Neutrophil (primary cell): ENCODE results near the gene VIPAS39.
"Not testable (repeated sequence)": the region's sequence is repeated elsewhere in the genome, so short reads cannot be mapped to it uniquely, and the experiment has no call there.

Experiments
- H3K27ac ChIP-seq: fragments of 200-600 bp; sonication (generic); 2 replicates; pipeline ENCODE4 v1.5.1; 2016; ENCODE audit warnings: mild to moderate bottlenecking, moderate library complexity
- H3K27me3 ChIP-seq: fragments of 200-600 bp; sonication (generic); 2 replicates; pipeline ENCODE4 v1.6.0; 2016; ENCODE audit warnings: mild to moderate bottlenecking
- H3K36me3 ChIP-seq: fragments of 200-600 bp; sonication (generic); 2 replicates; pipeline ENCODE4 v1.5.1; 2017
- H3K4me1 ChIP-seq, 2 experiments: fragments of 200-600 bp in 1 of 2; sonication (generic) in 1 of 2; 1 replicate in 1 of 2; 2 replicates in 1 of 2; pipeline versions ENCODE4 v1.5.1 to v1.6.1; 2013 to 2016; ENCODE audit warnings: low read depth in 1 of 2, low read length in 1 of 2, mild to moderate bottlenecking in 1 of 2, moderate library complexity in 1 of 2; ENCODE audit not compliant: control insufficient read depth in 1 of 2, insufficient read depth in 1 of 2
- H3K4me3 ChIP-seq, 2 experiments: fragments of 200-600 bp in 1 of 2; sonication (generic) in 1 of 2; 1 replicate in 1 of 2; 2 replicates in 1 of 2; pipeline ENCODE4 v1.5.1; 2013 to 2016; ENCODE audit warnings: low read depth in 1 of 2, low read length in 1 of 2, mild to moderate bottlenecking in 1 of 2, moderate library complexity in 1 of 2
- H3K9me3 ChIP-seq: fragments of 200-600 bp; sonication (generic); 2 replicates; pipeline ENCODE4 v1.5.1; 2016
- CTCF ChIP-seq: fragments of 200-600 bp; sonication (generic); IDR thresholded peaks from 2 replicates; pipeline ENCODE4 v1.5.1; 2016; ENCODE audit warnings: antibody characterized with exemption

VIPAS39 gene

GRCh38 chr14:77436042-77436441 lies 21.4 kb downstream of the VIPAS39 start:
- no peak overlapping the region for H3K27ac ChIP-seq
- TF ChIP-seq CTCF, result no peak
- H3K27me3 ChIP-seq, result no peaks in the 10 kb centered on the region
- no peak overlapping the region for H3K4me3 ChIP-seq
- no peaks in the 10 kb centered on the region for H3K4me1 ChIP-seq
- no peaks in the 10 kb centered on the region for H3K9me3 ChIP-seq
- peaks cover 92% of the 10 kb centered on the region for H3K36me3 ChIP-seq

- peaks cover 89% of the 10 kb centered on the region for H3K36me3 ChIP-seq
- TF ChIP-seq CTCF, result no peak
Measured at GRCh38 chr14:77426396-77426795, 31.0 kb downstream of the VIPAS39 start.

GRCh38 chr14:77424862-77425261 lies 32.5 kb downstream of the VIPAS39 start:
- no peak for TF ChIP-seq CTCF
- Histone ChIP-seq H3K36me3 (peaks cover 85% of the 10 kb centered on the region), H3K27ac (no peak overlapping the region), H3K4me1 (no peaks in the 10 kb centered on the region), H3K4me3 (no peak overlapping the region), H3K27me3 (no peaks in the 10 kb centered on the region), H3K9me3 (no peaks in the 10 kb centered on the region)

More at GRCh38 chr14:77426396-77426795, 31.0 kb downstream of the VIPAS39 start:
- H3K4me3 ChIP-seq, result no peak overlapping the region
- H3K27me3 ChIP-seq, result no peaks in the 10 kb centered on the region
- H3K4me1 ChIP-seq, result no peaks in the 10 kb centered on the region
- H3K9me3 ChIP-seq, result no peaks in the 10 kb centered on the region
- no peak overlapping the region for H3K27ac ChIP-seq

- Histone ChIP-seq H3K4me1 (no peaks in the 10 kb centered on the region), H3K36me3 (peaks cover 71% of the 10 kb centered on the region), H3K27ac (no peak within 1 kb of the TSS), H3K9me3 (no peaks in the 10 kb centered on the region), H3K27me3 (no peaks in the 10 kb centered on the region), H3K4me3 (no peak within 1 kb of the TSS)
- TF ChIP-seq CTCF, result no peak
Measured at GRCh38 chr14:77423423-77423822, 34.0 kb downstream of the VIPAS39 start, which contains the start of gene NOXRED1. NOXRED1 (minus strand) TSS chr14:77423523; CDS start chr14:77422889, 634 bp downstream.

- Histone ChIP-seq H3K27ac (no peak overlapping the region), H3K36me3 (peaks cover 49% of the 10 kb centered on the region), H3K4me3 (no peak overlapping the region), H3K9me3 (no peaks in the 10 kb centered on the region), H3K4me1 (no peaks in the 10 kb centered on the region), H3K27me3 (no peaks in the 10 kb centered on the region)
- TF ChIP-seq CTCF, result no peak
Measured at GRCh38 chr14:77421201-77421600, 36.2 kb downstream of the VIPAS39 start.

- H3K4me1 ChIP-seq, result no peaks in the 10 kb centered on the region
- no peak overlapping the region for H3K27ac ChIP-seq
- H3K27me3 ChIP-seq, result no peaks in the 10 kb centered on the region
- TF ChIP-seq CTCF, result no peak
- peaks cover 6% of the 10 kb centered on the region for H3K36me3 ChIP-seq
- no peak overlapping the region for H3K4me3 ChIP-seq
- H3K9me3 ChIP-seq, result no peaks in the 10 kb centered on the region
Measured at GRCh38 chr14:77416836-77417235, 40.6 kb downstream of the VIPAS39 start.

- not testable (repeated sequence) for H3K36me3 ChIP-seq, H3K27ac ChIP-seq, H3K27me3 ChIP-seq, H3K4me3 ChIP-seq, H3K4me1 ChIP-seq, H3K9me3 ChIP-seq
Measured at GRCh38 chr14:77416098-77416497, 41.3 kb downstream of the VIPAS39 start.

- H3K4me3 ChIP-seq, H3K9me3 ChIP-seq, H3K27me3 ChIP-seq, H3K27ac ChIP-seq, H3K36me3 ChIP-seq, H3K4me1 ChIP-seq: not testable (repeated sequence)
Measured at GRCh38 chr14:77415403-77416030, 41.9 kb downstream of the VIPAS39 start.
